ENCODE data around the gene GPR149. TPM values are rescaled to one million over a fixed set of nuclear protein-coding genes. Genes with fewer than 3 reads are reported as not detected.

The GPR149 gene
- total and polyA plus RNA-seq, 8 donors: not detected

- H3K27me3 ChIP-seq: peaks cover 8 to 11% of the 10 kb centered on the region in 2 donors
- no peaks in the 10 kb centered on the region for H3K36me3 ChIP-seq
- H3K9me3 ChIP-seq: no peaks in the 10 kb centered on the region
- no peak overlapping the region for H3K4me3 ChIP-seq
- intact Hi-C loops (cut with DNase I): no loop called here
- DNase-seq (no peak), ATAC-seq (no peak)
- peaks cover 0 to 2% of the 10 kb centered on the region in 2 donors for H3K4me1 ChIP-seq
- TF ChIP-seq CTCF (IDR thresholded peaks at IDR 0.05): no peak
- H3K27ac ChIP-seq: no peak overlapping the region
Measured at GRCh38 chr3:154422694-154423093, 7.3 kb downstream of the GPR149 start.

GRCh38 chr3:154421083-154421482 lies 8.9 kb downstream of the GPR149 start:
- ATAC-seq (no peak), DNase-seq (peak in 1 of 4 donors; percentile 21)

GRCh38 chr3:154398084-154398967 lies 31.7 kb downstream of the GPR149 start:
- no peak for TF ChIP-seq CTCF (IDR thresholded peaks at IDR 0.05)
- intact Hi-C loops (cut with DNase I): no loop called here
- Histone ChIP-seq H3K27ac (no peak overlapping the region), H3K9me3 (no peaks in the 10 kb centered on the region), H3K27me3 (no peaks in the 10 kb centered on the region), H3K4me3 (no peak overlapping the region), H3K36me3 (no peaks in the 10 kb centered on the region), H3K4me1 (no peaks in the 10 kb centered on the region)
- DNase-seq: no peak
- no peak for ATAC-seq

More at GRCh38 chr3:154421083-154421482, 8.9 kb downstream of the GPR149 start:
- no peak for TF ChIP-seq CTCF (IDR thresholded peaks at IDR 0.05)
- intact Hi-C loops (cut with DNase I): no loop called here
- Histone ChIP-seq H3K4me1 (no peaks in the 10 kb centered on the region), H3K27ac (no peak overlapping the region), H3K4me3 (no peak overlapping the region), H3K36me3 (no peaks in the 10 kb centered on the region), H3K27me3 (peaks cover 0 to 3% of the 10 kb centered on the region in 2 donors), H3K9me3 (no peaks in the 10 kb centered on the region)

- H3K9me3 ChIP-seq: peaks cover 0 to 2% of the 10 kb centered on the region in 2 donors
- H3K36me3 ChIP-seq: no peaks in the 10 kb centered on the region
- H3K4me1 ChIP-seq: no peaks in the 10 kb centered on the region
- intact Hi-C loops (cut with DNase I): no loop called here
- H3K27me3 ChIP-seq: no peaks in the 10 kb centered on the region
- TF ChIP-seq CTCF (IDR thresholded peaks at IDR 0.05): no peak
- no peak overlapping the region for H3K27ac ChIP-seq
- no peak for DNase-seq
- no peak for ATAC-seq
- no peak overlapping the region for H3K4me3 ChIP-seq
Measured at GRCh38 chr3:154389861-154390260, 40.1 kb downstream of the GPR149 start.

GRCh38 chr3:154384479-154384878 lies 45.5 kb downstream of the GPR149 start:
- ATAC-seq (no peak), DNase-seq (no peak)
- H3K27me3 ChIP-seq: no peaks in the 10 kb centered on the region
- H3K36me3 ChIP-seq: no peaks in the 10 kb centered on the region
- H3K9me3 ChIP-seq: no peaks in the 10 kb centered on the region
- H3K27ac ChIP-seq: no peak overlapping the region
- H3K4me1 ChIP-seq: no peaks in the 10 kb centered on the region
- intact Hi-C loops (cut with DNase I): no loop called here
- TF ChIP-seq CTCF (IDR thresholded peaks at IDR 0.05): no peak
- no peak overlapping the region for H3K4me3 ChIP-seq
